K562 (cell line): ENCODE data around the gene NQO2. TPM values are rescaled to one million over a fixed set of nuclear protein-coding genes. Genes with fewer than 3 reads are reported as not detected.
A peak's percentile ranks its signal among the peaks of the same experiment; 100 is the strongest.

ENCODE experiments used
- BRD4 ChIP-seq: fragments of 200-600 bp; sonication (generic); IDR thresholded peaks from 2 replicates; pipeline ENCODE4 v1.6.1; 2017; ENCODE audit warnings: inconsistent platforms
- CAMTA2 ChIP-seq: fragments of 250-450 bp; sonication (Bioruptor Pico); conservative IDR thresholded peaks from 2 replicates; pipeline ENCODE4 v1.5.1; 2022
- GABPB2 ChIP-seq: fragments of 250-450 bp; sonication (Bioruptor Pico); conservative IDR thresholded peaks from 2 replicates; pipeline ENCODE4 v1.5.1; 2021; ENCODE audit warnings: mild to moderate bottlenecking
- PRPF4 ChIP-seq: fragments of 200-400 bp; formaldehyde crosslinking; IDR thresholded peaks from one replicate; pipeline ENCODE4 v1.6.1; 2017; ENCODE audit warnings: low read length, low read depth, mild to moderate bottlenecking; ENCODE audit not compliant: insufficient read depth, poor library complexity, severe bottlenecking
- RNF2 ChIP-seq: sonication (generic); IDR thresholded peaks from 2 replicates; pipeline ENCODE4 v1.6.1; 2016
- TAF15 ChIP-seq: fragments of 200-400 bp; formaldehyde crosslinking; IDR thresholded peaks from 2 replicates; pipeline ENCODE4 v1.6.1; 2017; ENCODE audit warnings: mild to moderate bottlenecking, low read depth, low read length, moderate library complexity
- ZNF224 ChIP-seq: sonication (generic); formaldehyde crosslinking; IDR thresholded peaks from 2 replicates; pipeline ENCODE4 v1.8.0; 2022; ENCODE audit warnings: mild to moderate bottlenecking, missing genetic modification reagents
- ZNF561 ChIP-seq: fragments of 450-650 bp; formaldehyde crosslinking; conservative IDR thresholded peaks from 2 replicates; pipeline ENCODE4 v1.4.0; 2020; ENCODE audit warnings: mild to moderate bottlenecking, moderate library complexity
- polyA plus RNA-seq, 8 experiments: library from polyadenylated mRNA; depleted of rRNA in 4 of 8; stranded (reverse) in 5 of 8; unstranded in 3 of 8; fragments of >200 nt; fragmentation: Nextera tagmentation in 2 of 8; fragmentation: Illumina TruSeq in 1 of 8; extraction: Ambion mirVana in 2 of 8; extraction: Trizol in 1 of 8; gene quantifications; 2 replicates each; pipeline versions ENCODE4 v1.2.1 to v1.2.3, GENCODE V29; 2011 to 2014; ENCODE audit warnings: inconsistent platforms in 1 of 8, missing spikeins in 1 of 8
- total RNA-seq, 7 experiments: library from RNA; depleted of rRNA in 6 of 7; stranded (reverse); fragments of >200 nt in 6 of 7; fragmentation: Illumina TruSeq in 2 of 7; extraction: Trizol in 2 of 7; gene quantifications; 2 replicates each; pipeline versions ENCODE4 v1.2.1 to v1.2.3, GENCODE V29; 2011 to 2021; ENCODE audit warnings: low replicate concordance in 1 of 7
- TF ChIP-seq, protein P1 (sequence below): fragments of 450-650 bp; IDR thresholded peaks from 2 replicates; pipeline ENCODE4 v1.6.1; 2016; ENCODE audit warnings: borderline replicate concordance
- TF ChIP-seq, protein P2 (sequence below): sonication (generic); formaldehyde crosslinking; IDR thresholded peaks from 2 replicates; pipeline ENCODE4 v1.5.0; 2020; ENCODE audit warnings: missing genetic modification reagents
- TF ChIP-seq, protein P3 (sequence below): fragments of 250-450 bp; sonication (Bioruptor Pico); IDR thresholded peaks from 2 replicates; pipeline ENCODE4 v1.5.0; 2021; ENCODE audit warnings: mild to moderate bottlenecking, moderate library complexity
- TF ChIP-seq, protein P4 (sequence below): fragments of 250-450 bp; sonication (Bioruptor Pico); IDR thresholded peaks from 2 replicates; pipeline ENCODE4 v1.6.1; 2021; ENCODE audit warnings: mild to moderate bottlenecking
- TF ChIP-seq, protein P5 (sequence below): fragments of 150-350 bp; conservative IDR thresholded peaks from 2 replicates; pipeline ENCODE4 v1.6.1; 2014; ENCODE audit warnings: low read length

The NQO2 gene
- total and polyA plus RNA-seq, 9 of the 15 experiments (the other 6 are each of a cell fraction or from before 2014, with no cell fraction given), result 54.6 to 214 (median 116) TPM

DNA sequence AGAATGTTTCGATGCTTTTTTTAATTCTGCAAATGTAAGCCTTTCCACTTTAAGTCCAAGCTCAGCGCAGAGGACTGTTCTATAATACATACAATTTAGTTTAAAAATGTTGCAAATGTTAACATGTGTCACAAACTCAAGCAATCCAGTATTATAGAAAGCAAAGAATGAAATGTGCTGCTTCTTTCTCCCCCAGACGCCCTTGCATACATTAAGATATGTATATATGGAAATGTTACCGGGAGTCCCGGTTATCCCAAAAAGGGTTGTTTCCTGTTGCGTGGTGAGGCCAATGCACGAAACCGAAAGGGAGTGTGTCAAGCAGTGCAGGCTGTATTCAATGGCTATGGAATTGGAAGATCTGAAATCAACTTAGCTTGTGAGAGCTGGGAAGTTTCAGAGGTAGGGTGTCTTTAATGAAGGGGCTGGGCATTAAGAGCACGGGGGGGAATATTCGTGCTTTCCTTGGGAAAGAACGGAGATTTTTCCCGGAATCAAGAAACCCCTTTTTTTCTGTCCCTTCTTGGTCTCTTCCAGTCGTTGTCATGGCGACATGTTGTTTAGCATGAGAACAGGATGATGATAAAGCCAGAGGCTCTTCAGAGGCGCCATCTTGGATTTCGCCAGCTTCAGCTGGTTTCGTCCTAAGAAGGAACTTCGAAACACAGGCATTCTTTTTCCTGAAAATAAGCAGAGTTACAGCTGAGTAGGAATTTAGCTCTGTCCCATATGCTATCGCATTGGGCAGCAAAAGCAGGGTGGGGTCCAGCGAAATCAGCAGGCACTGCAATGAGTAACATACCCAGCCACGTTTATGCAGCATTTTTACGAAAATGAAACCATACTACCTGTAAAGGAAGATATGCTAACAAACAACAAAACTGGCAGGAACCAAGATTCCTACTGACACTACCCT lies 10.1 kb upstream of the NQO2 start (continued):
- TF ChIP-seq, protein P1, sequence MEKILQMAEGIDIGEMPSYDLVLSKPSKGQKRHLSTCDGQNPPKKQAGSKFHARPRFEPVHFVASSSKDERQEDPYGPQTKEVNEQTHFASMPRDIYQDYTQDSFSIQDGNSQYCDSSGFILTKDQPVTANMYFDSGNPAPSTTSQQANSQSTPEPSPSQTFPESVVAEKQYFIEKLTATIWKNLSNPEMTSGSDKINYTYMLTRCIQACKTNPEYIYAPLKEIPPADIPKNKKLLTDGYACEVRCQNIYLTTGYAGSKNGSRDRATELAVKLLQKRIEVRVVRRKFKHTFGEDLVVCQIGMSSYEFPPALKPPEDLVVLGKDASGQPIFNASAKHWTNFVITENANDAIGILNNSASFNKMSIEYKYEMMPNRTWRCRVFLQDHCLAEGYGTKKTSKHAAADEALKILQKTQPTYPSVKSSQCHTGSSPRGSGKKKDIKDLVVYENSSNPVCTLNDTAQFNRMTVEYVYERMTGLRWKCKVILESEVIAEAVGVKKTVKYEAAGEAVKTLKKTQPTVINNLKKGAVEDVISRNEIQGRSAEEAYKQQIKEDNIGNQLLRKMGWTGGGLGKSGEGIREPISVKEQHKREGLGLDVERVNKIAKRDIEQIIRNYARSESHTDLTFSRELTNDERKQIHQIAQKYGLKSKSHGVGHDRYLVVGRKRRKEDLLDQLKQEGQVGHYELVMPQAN, result 0 out of 2 replicates have a peak, but pooled peaks have one; percentile 49
- TF ChIP-seq TAF15 (no peak), PRPF4 (no peak), ZNF561 (CRISPR knock-in tag) (no peak), RNF2 (peak; percentile 88), ZNF224 (CRISPR knock-in tag) (no peak), GABPB2 (no peak), BRD4 (no peak; the same call in 1 of the 2 replicates), CAMTA2 (CRISPR knock-in tag) (0 out of 2 replicates have a peak, but pooled peaks have one; percentile 10)
- TF ChIP-seq, protein P2, sequence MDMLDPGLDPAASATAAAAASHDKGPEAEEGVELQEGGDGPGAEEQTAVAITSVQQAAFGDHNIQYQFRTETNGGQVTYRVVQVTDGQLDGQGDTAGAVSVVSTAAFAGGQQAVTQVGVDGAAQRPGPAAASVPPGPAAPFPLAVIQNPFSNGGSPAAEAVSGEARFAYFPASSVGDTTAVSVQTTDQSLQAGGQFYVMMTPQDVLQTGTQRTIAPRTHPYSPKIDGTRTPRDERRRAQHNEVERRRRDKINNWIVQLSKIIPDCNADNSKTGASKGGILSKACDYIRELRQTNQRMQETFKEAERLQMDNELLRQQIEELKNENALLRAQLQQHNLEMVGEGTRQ (CRISPR knock-in tag), result no peak
- TF ChIP-seq, protein P3, sequence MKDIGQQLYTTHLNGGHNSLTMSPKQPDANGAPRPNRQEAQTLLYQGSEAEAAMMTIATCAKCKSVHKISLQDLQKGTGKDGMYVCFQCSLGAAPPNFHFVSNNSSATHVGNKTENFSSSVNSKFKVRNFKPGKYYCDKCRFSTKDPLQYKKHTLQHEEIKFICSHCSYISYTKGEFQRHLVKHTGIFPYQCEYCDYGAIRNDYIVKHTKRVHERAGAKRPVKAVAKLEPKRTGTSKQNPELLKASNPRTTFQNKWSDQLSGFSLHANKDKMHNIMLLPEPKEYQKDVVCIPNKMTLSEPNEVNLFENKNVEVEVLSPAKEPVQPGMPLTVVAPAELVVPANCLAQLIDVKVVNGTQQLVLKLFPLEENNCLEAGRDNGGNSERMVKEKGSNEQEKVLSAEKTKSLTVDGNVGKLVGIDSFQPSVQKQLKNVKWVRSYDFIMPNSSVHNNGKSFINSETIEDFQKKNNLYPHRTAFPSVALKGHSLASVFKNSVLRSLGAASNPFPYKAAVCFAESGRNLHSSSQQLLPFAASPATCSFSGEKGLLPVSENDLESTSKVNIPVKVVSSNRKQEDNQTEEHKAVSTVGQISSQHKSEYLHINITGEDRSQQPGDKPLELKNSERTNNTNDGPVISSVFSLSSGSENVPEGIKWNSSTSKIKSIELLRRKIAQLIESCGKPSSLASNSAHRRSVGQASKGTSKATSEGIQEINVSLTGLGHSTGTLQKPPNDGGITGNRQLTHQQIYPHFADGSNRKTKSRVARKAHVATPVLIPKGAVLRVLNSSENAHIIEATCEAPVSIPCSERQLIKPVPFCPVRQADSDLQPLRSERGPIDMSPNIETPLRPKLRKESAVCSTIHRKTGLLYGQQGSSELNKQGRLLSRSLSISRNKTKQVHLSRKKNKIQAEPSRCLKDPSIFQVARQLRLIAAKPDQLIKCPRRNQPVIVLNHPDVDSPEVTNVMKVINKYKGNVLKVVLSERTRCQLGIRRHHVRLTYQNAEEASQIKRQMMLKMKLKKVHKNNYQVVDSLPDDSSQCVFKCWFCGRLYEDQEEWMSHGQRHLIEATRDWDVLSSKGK (CRISPR knock-in tag), result no peak
- TF ChIP-seq, protein P4, sequence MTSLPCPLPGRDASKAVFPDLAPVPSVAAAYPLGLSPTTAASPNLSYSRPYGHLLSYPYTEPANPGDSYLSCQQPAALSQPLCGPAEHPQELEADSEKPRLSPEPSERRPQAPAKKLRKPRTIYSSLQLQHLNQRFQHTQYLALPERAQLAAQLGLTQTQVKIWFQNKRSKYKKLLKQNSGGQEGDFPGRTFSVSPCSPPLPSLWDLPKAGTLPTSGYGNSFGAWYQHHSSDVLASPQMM (CRISPR knock-in tag), result no peak
- TF ChIP-seq, protein P5, sequence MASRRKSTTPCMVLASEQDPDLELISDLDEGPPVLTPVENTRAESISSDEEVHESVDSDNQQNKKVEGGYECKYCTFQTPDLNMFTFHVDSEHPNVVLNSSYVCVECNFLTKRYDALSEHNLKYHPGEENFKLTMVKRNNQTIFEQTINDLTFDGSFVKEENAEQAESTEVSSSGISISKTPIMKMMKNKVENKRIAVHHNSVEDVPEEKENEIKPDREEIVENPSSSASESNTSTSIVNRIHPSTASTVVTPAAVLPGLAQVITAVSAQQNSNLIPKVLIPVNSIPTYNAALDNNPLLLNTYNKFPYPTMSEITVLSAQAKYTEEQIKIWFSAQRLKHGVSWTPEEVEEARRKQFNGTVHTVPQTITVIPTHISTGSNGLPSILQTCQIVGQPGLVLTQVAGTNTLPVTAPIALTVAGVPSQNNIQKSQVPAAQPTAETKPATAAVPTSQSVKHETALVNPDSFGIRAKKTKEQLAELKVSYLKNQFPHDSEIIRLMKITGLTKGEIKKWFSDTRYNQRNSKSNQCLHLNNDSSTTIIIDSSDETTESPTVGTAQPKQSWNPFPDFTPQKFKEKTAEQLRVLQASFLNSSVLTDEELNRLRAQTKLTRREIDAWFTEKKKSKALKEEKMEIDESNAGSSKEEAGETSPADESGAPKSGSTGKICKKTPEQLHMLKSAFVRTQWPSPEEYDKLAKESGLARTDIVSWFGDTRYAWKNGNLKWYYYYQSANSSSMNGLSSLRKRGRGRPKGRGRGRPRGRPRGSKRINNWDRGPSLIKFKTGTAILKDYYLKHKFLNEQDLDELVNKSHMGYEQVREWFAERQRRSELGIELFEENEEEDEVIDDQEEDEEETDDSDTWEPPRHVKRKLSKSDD, result no peak
